ENCODE results near the gene C6orf58. TPM values are rescaled to one million over a fixed set of nuclear protein-coding genes. Genes with fewer than 3 reads are reported as not detected.

C6orf58 gene
- polyA plus RNA-seq (2013, experiment 1 of 2; ENCODE audit: insufficient read length) = 0.31 TPM
- not detected for polyA plus RNA-seq (2013, experiment 2 of 2; ENCODE audit: insufficient read length)

DNA sequence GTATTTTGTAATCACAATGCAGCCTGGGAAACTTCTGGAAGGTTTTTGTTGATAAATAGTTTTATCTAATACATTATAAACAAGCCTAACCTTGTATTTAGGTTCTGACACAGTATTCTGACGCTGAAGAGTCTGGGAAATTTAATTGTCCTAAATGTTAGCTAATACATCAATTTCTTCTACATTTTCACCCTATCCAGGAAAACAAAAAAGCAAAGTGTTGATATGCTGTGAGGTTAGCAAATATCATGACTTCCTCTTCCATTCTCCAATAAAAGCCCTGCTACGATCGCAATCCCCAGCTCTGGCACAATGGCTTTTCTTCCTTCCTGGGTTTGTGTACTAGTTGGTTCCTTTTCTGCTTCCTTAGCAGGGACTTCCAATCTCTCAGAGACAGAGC is at the start of gene C6orf58:
TSS of gene C6orf58 (plus strand) at position 301 of the 400 bp plus-strand sequence. CDS start at position 313, 12 bp downstream.
- DNase-seq = no peak

DNA sequence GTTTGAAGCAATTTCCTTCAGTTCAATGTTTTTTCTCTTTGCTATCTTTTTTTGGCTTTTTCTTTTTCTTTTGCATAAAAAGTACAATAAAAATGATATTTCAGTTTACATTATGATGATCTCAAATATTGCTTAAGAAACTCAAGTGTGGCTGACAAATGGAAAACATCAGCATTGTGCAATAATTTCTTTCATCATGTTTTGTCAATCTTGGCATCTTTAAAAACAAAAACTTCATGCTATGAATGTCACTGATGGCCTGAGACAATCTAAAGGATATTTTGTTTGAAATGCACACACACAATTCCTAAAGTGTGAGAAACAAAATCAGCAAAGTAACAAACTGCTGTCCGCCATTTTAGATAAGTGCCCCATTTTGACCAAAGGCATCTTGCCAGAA is 44.0 kb upstream of the C6orf58 start:
- no peak for DNase-seq

- no peak for DNase-seq
Measured at GRCh38 chr6:127533736-127534135, 43.2 kb upstream of the C6orf58 start.

DNA sequence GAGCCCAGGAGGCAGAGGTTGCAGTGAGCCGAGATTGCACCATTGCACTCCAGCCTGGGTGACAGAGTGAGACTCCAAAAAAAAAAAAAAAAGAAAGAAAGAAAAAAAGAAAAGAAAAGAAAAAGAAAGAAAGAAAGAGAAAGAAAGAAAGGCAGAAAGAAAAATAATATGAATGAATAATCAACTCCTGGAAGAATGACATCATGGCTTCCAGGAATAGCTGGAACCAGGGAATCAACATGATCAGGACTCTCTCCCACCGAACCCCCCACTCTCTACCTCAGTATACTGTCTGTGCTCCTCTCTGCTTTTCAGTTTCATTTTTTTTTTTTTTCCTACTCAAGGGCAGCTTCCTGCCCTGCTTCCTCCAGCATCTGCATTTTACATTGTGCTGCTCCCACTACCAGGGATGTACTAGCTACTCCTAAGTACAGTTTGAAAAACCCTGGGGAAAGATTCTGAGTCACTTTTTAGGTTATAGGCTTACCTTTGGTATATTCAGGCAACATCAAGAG is 38.2 kb upstream of the C6orf58 start:
- no peak for DNase-seq

DNA sequence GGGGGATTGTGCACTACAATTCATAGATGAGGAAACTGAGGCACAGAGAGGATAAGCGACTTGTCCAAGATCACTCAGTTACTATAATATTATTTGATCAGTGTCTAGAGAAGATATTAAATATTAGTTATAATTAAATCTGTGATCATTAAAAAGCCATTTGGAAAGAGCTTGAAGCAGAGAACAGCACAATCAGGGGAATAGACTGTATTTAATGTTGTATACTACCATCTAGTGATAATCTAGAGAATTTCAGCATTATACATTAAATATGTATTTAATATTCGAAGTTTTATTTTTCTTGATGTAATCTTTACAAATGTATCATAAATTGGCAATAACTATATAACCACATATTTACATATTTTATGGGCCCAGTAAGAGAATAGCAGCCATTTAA is 37.7 kb upstream of the C6orf58 start:
- no peak for DNase-seq

DNA sequence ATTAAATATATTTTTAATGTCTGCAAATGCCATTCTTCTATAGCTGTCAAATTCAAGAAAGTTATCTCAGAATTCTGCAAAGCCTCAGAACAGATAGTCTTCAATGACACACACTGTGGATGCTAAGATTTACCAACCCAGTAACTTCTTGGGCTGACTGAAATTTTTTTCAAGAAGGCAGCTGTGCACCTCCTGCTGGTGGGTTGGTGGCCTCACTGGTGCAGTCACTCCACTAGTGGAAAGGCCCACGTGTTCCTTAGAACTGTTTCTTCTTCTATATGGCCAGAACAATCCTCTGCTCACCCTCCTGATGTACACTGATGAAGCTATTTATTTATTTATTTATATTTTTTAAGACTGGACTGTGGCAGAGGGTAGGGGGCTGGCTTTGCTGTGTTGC is 29.8 kb upstream of the C6orf58 start:
- no peak for DNase-seq

- no peak for DNase-seq
Measured at GRCh38 chr6:127547904-127548649, 28.9 kb upstream of the C6orf58 start.

DNA sequence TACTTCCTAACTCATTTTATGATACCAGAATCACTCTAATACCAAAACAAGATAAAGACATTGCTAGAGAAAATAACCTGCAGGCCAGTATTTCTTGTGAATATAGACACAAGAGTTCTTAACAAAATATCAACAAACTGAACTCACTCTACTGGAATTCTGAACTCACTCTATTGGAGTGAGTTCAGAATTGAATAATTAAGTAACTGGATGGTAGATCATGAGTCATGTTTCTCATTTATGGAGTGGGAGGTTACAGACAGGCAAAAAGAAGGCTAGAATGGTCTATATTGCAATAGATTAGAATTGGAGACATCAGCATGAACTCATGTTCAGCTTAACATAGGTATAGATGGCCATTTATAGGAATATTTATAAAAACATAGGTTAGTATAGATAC is 26.6 kb upstream of the C6orf58 start:
- peak; percentile 85 for DNase-seq

DNA sequence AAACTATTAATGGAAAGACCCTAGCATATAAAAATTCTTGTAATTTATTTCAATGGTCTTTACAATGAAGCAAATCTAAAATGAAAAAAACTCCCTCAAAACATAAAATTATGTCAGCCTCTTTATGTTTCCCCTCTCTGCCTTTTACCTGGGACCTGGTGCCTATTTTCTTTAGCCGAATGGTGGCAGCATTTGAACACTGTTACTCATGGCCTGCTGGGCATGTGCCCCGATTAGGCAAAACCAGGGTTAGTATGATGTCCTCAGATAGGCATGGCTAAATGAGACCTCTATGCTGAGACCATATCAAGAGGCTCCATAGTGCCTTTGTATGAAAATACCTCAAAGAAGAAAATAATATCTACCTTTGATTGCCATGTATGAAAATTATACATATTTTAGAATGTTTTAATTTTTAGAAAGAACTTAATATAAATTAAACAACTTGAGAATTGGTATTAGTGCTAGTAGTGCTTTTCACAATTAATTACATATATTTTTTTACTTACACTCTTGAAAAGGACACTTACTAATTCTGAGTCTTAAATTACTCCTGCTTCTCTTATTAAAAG is 22.5 kb upstream of the C6orf58 start:
- peak; percentile 53 for DNase-seq

DNA sequence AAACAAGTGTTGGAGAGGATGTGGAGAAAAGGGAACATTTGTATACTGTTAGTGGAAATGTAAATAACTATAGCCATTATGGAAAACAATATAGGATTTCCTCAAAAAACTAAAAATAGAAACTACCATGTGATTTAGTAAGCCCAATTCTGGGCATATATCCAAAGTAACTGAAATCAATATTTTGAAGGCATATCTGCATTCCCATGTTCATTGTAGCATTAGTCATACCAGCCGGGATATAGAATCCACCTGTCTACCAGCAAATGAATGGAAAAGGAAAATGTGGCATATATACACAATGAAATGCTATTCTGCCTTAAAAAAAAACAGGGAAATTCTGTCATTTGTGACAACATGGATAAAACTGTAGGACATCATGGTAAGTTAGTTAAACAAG is 15.3 kb upstream of the C6orf58 start:
- DNase-seq = no peak

- DNase-seq = no peak
Measured at GRCh38 chr6:127564761-127565160, 12.2 kb upstream of the C6orf58 start.

DNA sequence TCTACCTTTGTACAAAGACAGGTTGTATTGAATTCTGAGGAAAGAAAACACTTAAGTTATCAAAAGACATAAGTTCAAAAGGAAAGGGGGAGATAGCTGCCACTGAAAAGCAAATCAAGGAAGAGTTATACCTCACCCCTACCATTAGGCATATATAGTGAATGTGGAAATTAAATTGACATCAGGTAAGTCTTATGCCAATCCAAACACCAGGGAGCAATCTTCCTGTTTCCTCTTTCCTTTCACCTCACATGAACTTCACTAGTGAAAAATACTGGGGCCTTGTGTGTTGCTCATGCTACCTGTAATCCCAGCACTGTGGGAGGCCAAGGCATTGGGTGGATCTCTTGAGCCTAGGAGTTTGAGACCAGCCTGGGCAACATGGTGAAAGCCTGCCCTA is 10.9 kb upstream of the C6orf58 start:
- DNase-seq = no peak

GRCh38 chr6:127566651-127567050 is 10.3 kb upstream of the C6orf58 start:
- peak; percentile 53 for DNase-seq

- DNase-seq = no peak
Measured at GRCh38 chr6:127567476-127567875, 9.5 kb upstream of the C6orf58 start.

GRCh38 chr6:127570739-127571389 is 6.1 kb upstream of the C6orf58 start:
- DNase-seq = no peak

DNA sequence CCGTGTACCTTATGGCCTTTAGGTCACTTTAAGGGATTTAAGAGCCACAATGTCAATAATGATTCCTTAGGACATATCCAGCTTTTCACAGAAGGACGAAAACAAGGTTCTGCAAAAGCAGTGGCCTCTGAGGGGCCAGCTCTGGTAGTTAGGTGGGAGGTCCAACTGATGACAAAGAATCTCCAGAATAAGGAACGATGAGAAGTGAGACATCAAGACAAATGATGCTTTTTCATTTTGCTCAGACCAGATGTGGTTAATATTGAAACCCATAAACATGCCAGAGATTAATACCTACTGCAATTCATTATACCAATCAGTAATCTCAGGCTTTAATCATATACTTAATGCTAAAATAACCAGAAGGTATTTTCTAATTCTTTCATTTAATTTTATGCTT is 1.9 kb downstream of the C6orf58 start:
- no peak for DNase-seq

- DNase-seq = no peak
Measured at GRCh38 chr6:127581576-127581975, 4.6 kb downstream of the C6orf58 start.

DNA sequence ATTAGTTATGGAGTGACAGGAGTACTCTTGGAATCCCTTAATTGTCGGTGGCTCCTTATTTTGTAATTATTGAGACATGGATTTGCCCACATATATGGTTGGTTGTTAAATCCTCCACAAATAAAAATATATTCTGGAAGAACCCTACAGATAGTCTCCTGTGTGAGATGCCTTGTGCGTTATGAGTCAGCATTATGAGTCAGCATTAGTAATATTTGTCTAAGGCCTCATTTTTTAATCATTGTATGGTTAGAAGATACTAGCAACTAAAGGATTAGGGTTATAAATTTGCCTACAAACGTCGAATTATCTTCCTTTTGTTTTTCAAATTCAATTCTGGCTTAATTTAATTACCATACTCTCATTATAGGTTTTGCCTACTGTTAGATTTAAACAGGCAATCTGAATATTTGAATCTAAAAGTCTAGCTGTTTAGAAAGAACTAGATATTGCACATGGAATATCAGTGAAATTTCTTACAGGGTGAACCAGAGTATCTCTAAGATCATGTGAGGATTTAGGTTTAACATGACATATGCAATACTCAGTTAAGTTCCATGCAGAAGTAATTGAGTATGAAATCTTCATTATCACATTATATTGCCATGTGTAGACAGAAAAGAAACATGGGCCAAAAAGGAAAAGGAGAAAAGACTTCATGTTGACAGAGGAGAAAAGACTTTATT is 5.9 kb downstream of the C6orf58 start:
- peak; percentile 86 for DNase-seq

DNA sequence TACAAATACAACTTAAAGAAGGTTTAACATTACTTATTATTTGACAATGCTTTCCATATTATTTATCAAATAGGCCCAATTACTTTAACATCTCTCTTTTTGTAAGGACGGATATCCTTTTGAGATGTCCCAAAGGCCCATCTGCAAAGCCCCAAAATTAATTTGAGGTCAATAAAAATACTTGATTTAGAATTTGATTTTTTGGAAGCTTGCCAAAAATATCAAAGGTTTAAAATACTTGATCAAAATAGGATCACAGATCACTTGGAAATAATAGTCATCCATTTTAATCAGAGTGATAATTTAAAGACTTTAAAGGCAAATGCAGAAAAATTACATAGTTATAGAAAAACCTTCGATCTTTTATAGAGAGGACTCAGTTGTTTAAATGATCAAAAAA is 8.1 kb downstream of the C6orf58 start:
- no peak for DNase-seq

GRCh38 chr6:127586372-127586771 is 9.4 kb downstream of the C6orf58 start:
- DNase-seq = no peak

- DNase-seq = no peak
Measured at GRCh38 chr6:127587875-127588274, 10.9 kb downstream of the C6orf58 start.

DNA sequence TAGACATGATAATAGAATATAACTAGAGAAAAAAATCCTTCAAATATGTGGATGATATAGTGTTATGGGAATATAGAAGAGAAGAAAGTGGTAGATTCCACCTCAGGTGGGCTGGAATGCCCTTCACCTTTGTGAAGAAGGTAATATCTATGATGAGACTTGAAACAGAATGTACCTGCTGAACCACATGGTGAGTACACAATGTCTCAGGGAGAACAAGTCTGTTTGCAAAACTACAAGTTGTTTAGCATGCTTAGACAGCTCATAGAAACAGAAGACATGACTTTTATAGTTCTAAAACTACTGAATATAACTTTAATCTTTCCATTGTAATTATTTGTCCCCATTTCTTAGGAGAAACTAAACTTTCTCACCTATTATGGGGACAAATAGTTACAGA is 12.2 kb downstream of the C6orf58 start:
- no peak for DNase-seq

DNA sequence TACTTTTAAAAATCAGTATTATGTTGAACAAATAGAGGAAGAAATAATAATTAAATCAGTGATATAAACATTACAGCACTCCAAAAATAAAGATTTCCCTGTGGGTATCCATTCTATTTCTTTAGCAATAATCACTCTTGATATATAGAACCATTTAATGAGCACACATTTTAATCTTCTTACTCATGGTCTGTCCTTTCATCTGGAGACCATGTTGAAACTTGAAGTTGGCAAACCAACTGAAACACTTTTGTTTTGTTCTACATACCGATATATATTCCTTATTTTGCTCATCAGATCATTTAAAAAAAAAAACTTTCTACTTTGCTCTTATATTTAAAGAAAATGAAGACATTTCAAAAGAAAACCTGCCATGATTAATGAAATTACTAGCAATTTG is 13.4 kb downstream of the C6orf58 start:
- DNase-seq = no peak

Data from fibroblast of skin of back (primary cell).